Naive thymus-derived CD8-positive, alpha-beta T cell (primary cell): ENCODE data around the gene HHEX. TPM values are rescaled to one million over a fixed set of nuclear protein-coding genes. Genes with fewer than 3 reads are reported as not detected.
A peak's percentile ranks its signal among the peaks of the same experiment; 100 is the strongest.

Source experiments
- ATAC-seq, 2 donors: fragments of 150-1000 bp; cut with Tn5 transposase in 1 of 2; sonication (Bioruptor Pico), chemical (Tn5 transposase) in 1 of 2; 1 replicate in 1 of 2; 2 replicates in 1 of 2; pipeline ENCODE4 v1.10.0; 2021; ENCODE audit warnings: mild to moderate bottlenecking in 2 of 2, moderate library complexity in 2 of 2
- POLR2A ChIA-PET: fragments of 350-600 bp; sonication (Branson Sonifier 250); formaldehyde crosslinking; loops from one replicate; lab custom pipeline; 2021; ENCODE audit warnings: antibody characterized with exemption; lab: Charles Lee
- DNase-seq, 10 donors: peaks; one replicate each; pipeline versions ENCODE4 v3.0.0 to v3.0.0-alpha.2; 2020 to 2022
- H3K27ac Mint-ChIP-seq, 10 donors: one replicate each; pipeline ENCODE4 v1.8.0; 2020 to 2022; ENCODE audit warnings: mild to moderate bottlenecking in 10 of 10, mixed read lengths in 10 of 10, moderate library complexity in 4 of 10, inconsistent platforms in 1 of 10
- H3K27me3 Mint-ChIP-seq, 5 donors: one replicate each; pipeline ENCODE4 v1.8.0; 2021 to 2022; ENCODE audit warnings: mixed read lengths in 5 of 5
- H3K36me3 Mint-ChIP-seq, 3 donors: one replicate each; pipeline ENCODE4 v1.8.0; 2020 to 2022; ENCODE audit warnings: mixed read lengths in 3 of 3, mild to moderate bottlenecking in 2 of 3, inconsistent platforms in 1 of 3
- H3K4me1 Mint-ChIP-seq, 4 donors: one replicate each; pipeline ENCODE4 v1.8.0; 2021 to 2022; ENCODE audit warnings: mixed read lengths in 4 of 4
- H3K4me3 Mint-ChIP-seq, 10 donors: one replicate each; pipeline ENCODE4 v1.8.0; 2020 to 2022; ENCODE audit warnings: mild to moderate bottlenecking in 10 of 10, mixed read lengths in 10 of 10, moderate library complexity in 6 of 10, inconsistent platforms in 1 of 10
- H3K9me3 Mint-ChIP-seq, 9 donors: one replicate each; pipeline ENCODE4 v1.8.0; 2020 to 2022; ENCODE audit warnings: mixed read lengths in 9 of 9, mild to moderate bottlenecking in 3 of 9, inconsistent platforms in 1 of 9, moderate library complexity in 1 of 9
- polyA plus RNA-seq, 3 donors: library from polyadenylated mRNA; unstranded; fragments of 300-500 nt; fragmentation: Illumina TruSeq; gene quantifications; one replicate each; pipeline ENCODE4 v1.2.3, GENCODE V29; 2021
- total RNA-seq, 8 experiments: library from RNA in 2 of 8; stranded (reverse) in 2 of 8; gene quantifications; one replicate each; pipeline ENCODE4 v1.2.3 and lab custom pipeline; 2021 to 2026

Gene HHEX
- total and polyA plus RNA-seq, 5 experiments from 2014 or later = 0.09 to 3.9 (median 0.45) TPM

GRCh38 chr10:92742331-92743228, 52.8 kb downstream of the HHEX start:
- Mint-ChIP-seq H3K4me1 (peaks cover 0 to 44% (median under 1%) of the 10 kb centered on the region in 4 donors), H3K27ac (peak overlapping the region in 2 of 10 donors; percentile 37 to 83), H3K4me3 (peak overlapping the region in 1 of 10 donors; percentile 54), H3K9me3 (peaks cover 0 to 1% (median 0%) of the 10 kb centered on the region in 9 donors), H3K27me3 (peaks cover 5 to 20% (median 10%) of the 10 kb centered on the region in 5 donors), H3K36me3 (peaks cover 0 to 2% (median 0%) of the 10 kb centered on the region in 3 donors)
- POLR2A ChIA-PET = no interaction called here
- ATAC-seq (peak in 1 of 2 donors; percentile 58), DNase-seq (no peak)

Other genes with a start within 250 kb of the HHEX start
- gene IDE, start 115.9 kb upstream of the HHEX start, total RNA-seq = 10 to 100 TPM; 27.0 to 29.0 TPM
- 10 to 100 TPM in 1 of 3 donors, 1 to 10 TPM in 2; 7.3 to 11.2 (median 9.5) TPM for gene IDE, start 115.9 kb upstream of the HHEX start, polyA plus RNA-seq
- gene KIF11, start 96.8 kb upstream of the HHEX start, total RNA-seq = under 1 TPM; 0.55 to 0.96 TPM
- under 1 TPM; 0.20 to 0.72 (median 0.42) TPM for gene KIF11, start 96.8 kb upstream of the HHEX start, polyA plus RNA-seq
- 10 to 100 TPM; 11.8 to 12.3 TPM for gene EXOC6, start 158.6 kb downstream of the HHEX start, total RNA-seq
- gene EXOC6, start 158.6 kb downstream of the HHEX start, polyA plus RNA-seq = 1 to 10 TPM; 5.5 to 6.5 (median 5.8) TPM